K562 (cell line): ENCODE data around the gene ZNF331. TPM values are rescaled to one million over a fixed set of nuclear protein-coding genes. Genes with fewer than 3 reads are reported as not detected.

Experiments used
- ATAC-seq: fragments of 200-7000 bp; cut with Tn5 transposase; 3 replicates; pipeline ENCODE4 v1.9.1; 2020; ENCODE audit warnings: moderate library complexity
- BruUV-seq: library from RNA; stranded (reverse); fragments of 400-500 nt; replicated peaks from 2 replicates; lab custom pipeline; 2021; lab: Mats Ljungman, UMichigan
- CTCF ChIA-PET: fragments of 300-600 bp; formaldehyde crosslinking; extraction: SDS; loops from one replicate; lab custom pipeline; 2021; ENCODE audit warnings: low intra/inter-chr PET ratio; lab: Yijun Ruan, JAX
- POLR2A ChIA-PET: fragments of 300-600, 350-650 bp; sonication (Branson Sonifier 250); formaldehyde crosslinking; extraction: SDS; loops from one replicate; lab custom pipeline; 2021; ENCODE audit warnings: antibody characterized with exemption, inconsistent platforms; lab: Yijun Ruan, JAX
- DNase-seq, 4 experiments: peaks; one replicate each; pipeline versions ENCODE4 v3.0.0 to v3.0.0-alpha.2; 2011 to 2018; ENCODE audit warnings: low spot score in 3 of 4, mixed read lengths in 3 of 4; ENCODE audit errors: extremely low read depth in 1 of 4
- FAIRE-seq: peaks from 2 replicates; lab custom pipeline; 2011; peaks lifted over from hg19 to GRCh38; lab: Jason Lieb, UNC
- H2AFZ ChIP-seq: 2 replicates; pipeline ENCODE4 v1.6.0; 2011; ENCODE audit warnings: low read depth, low read length, control low read depth, inconsistent platforms
- H3K27ac ChIP-seq: fragments of 200-600 bp; 3 replicates; pipeline ENCODE4 v1.8.0; 2011; ENCODE audit warnings: low read depth, mild to moderate bottlenecking, control low read depth, inconsistent platforms, low read length, moderate library complexity, mixed read lengths; ENCODE audit errors: extremely low read depth
- H3K27me3 ChIP-seq, 2 experiments: fragments of 300-600 bp in 1 of 2; 2 replicates in 1 of 2; 3 replicates in 1 of 2; pipeline versions ENCODE4 v1.6.0 to v1.8.0; 2011; ENCODE audit warnings: inconsistent platforms in 2 of 2, low read length in 2 of 2, mild to moderate bottlenecking in 1 of 2, mixed read lengths in 1 of 2, moderate library complexity in 1 of 2; ENCODE audit not compliant: control insufficient read depth in 2 of 2, insufficient read depth in 2 of 2
- H3K36me3 ChIP-seq: fragments of 300-600 bp; 3 replicates; pipeline ENCODE4 v1.8.0; 2011; ENCODE audit warnings: mild to moderate bottlenecking, low read length, inconsistent platforms; ENCODE audit not compliant: control insufficient read depth, insufficient read depth
- H3K4me1 ChIP-seq, 2 experiments: fragments of 200-600 bp in 1 of 2; replicated peaks in 1 of 2; 2 replicates in 1 of 2; 3 replicates in 1 of 2; pipeline versions ENCODE4 v1.5.1 to v1.8.0; 2011; ENCODE audit warnings: inconsistent platforms in 2 of 2, low read length in 2 of 2, mild to moderate bottlenecking in 1 of 2, mixed read lengths in 1 of 2, moderate library complexity in 1 of 2; ENCODE audit not compliant: control insufficient read depth in 2 of 2, insufficient read depth in 2 of 2
- H3K4me2 ChIP-seq: 2 replicates; pipeline ENCODE4 v1.6.1; 2011; ENCODE audit warnings: low read length, control low read depth, inconsistent platforms, mixed read lengths; ENCODE audit not compliant: insufficient read depth
- H3K4me3 ChIP-seq: fragments of 200-600 bp; sonication (generic), shearing (Covaris generic); 2 replicates; pipeline ENCODE4 v1.5.1; 2016; ENCODE audit warnings: control low read depth, inconsistent platforms
- H3K79me2 ChIP-seq: fragments of 200-600 bp; 3 replicates; pipeline ENCODE4 v1.8.0; 2011; ENCODE audit warnings: low read length, inconsistent platforms; ENCODE audit not compliant: control insufficient read depth, insufficient read depth
- H3K9ac ChIP-seq, 2 experiments: 2 replicates each; pipeline versions ENCODE4 v1.6.0 to v1.6.1; 2011; ENCODE audit warnings: low read depth in 2 of 2, low read length in 2 of 2, control low read depth in 1 of 2, inconsistent platforms in 1 of 2, mild to moderate bottlenecking in 1 of 2, mixed read lengths in 1 of 2; ENCODE audit not compliant: insufficient read depth in 1 of 2
- H3K9me1 ChIP-seq: one replicate; pipeline ENCODE4 v1.6.0; 2011; ENCODE audit warnings: inconsistent platforms, mild to moderate bottlenecking, low read length, moderate library complexity; ENCODE audit not compliant: control insufficient read depth, insufficient read depth
- H3K9me3 ChIP-seq: replicated peaks from 2 replicates; pipeline ENCODE4 v1.5.1; 2011; ENCODE audit warnings: low read depth, low read length, inconsistent platforms; ENCODE audit not compliant: control insufficient read depth, insufficient read depth
- H4K20me1 ChIP-seq: replicated peaks from 2 replicates; pipeline ENCODE4 v1.6.1; 2011; ENCODE audit warnings: low read length, inconsistent platforms, mixed read lengths; ENCODE audit not compliant: control insufficient read depth, insufficient read depth
- CEBPB ChIP-seq: fragments of 450-650 bp; IDR thresholded peaks from 2 replicates; pipeline ENCODE4 v1.6.1; 2016; ENCODE audit warnings: missing genetic modification characterization, missing compliant biosample characterization
- GTF2B ChIP-seq: IDR thresholded peaks from 2 replicates; pipeline ENCODE4 v1.6.1; 2011; ENCODE audit not compliant: insufficient read length; ENCODE audit errors: extremely low read depth
- HDGF ChIP-seq: fragments of 450-650 bp; IDR thresholded peaks from 2 replicates; pipeline ENCODE4 v1.6.1; 2016
- ZFP30 ChIP-seq: fragments of 250-450 bp; sonication (Bioruptor Pico); IDR thresholded peaks from 2 replicates; pipeline ENCODE4 v1.8.0; 2022; ENCODE audit warnings: moderate library complexity, mild to moderate bottlenecking, inconsistent platforms, borderline replicate concordance
- WGBS: fragments of 100-300 bp; shearing (Covaris generic); methylation state at CpG from one replicate; pipeline ENCODE4 v1.1.6; 2016; ENCODE audit warnings: low coverage, mixed read lengths; ENCODE audit not compliant: insufficient coverage; ENCODE audit errors: missing lambda C conversion rate; 5-methylcytosine and 5-hydroxymethylcytosine counted together
- in situ Hi-C: fragments of 300-500 bp; cut with MboI; formaldehyde crosslinking; loops from 4 replicates; pipeline ENCODE4 v1.15.0; 2018; ENCODE audit warnings: inconsistent platforms, mixed read lengths
- intact Hi-C: fragments of 100-400 bp; cut with micrococcal nuclease; formaldehyde crosslinking; loops from 2 replicates; pipeline ENCODE4 v1.14.2; 2022
- polyA plus RNA-seq, 8 experiments: library from polyadenylated mRNA; depleted of rRNA in 4 of 8; stranded (reverse) in 5 of 8; unstranded in 3 of 8; fragments of >200 nt; fragmentation: Nextera tagmentation in 2 of 8; fragmentation: Illumina TruSeq in 1 of 8; extraction: Ambion mirVana in 2 of 8; extraction: Trizol in 1 of 8; gene quantifications; 2 replicates each; pipeline versions ENCODE4 v1.2.1 to v1.2.3, GENCODE V29; 2011 to 2014; ENCODE audit warnings: inconsistent platforms in 1 of 8, missing spikeins in 1 of 8
- total RNA-seq, 7 experiments: library from RNA; depleted of rRNA in 6 of 7; stranded (reverse); fragments of >200 nt in 6 of 7; fragmentation: Illumina TruSeq in 2 of 7; extraction: Trizol in 2 of 7; gene quantifications; 2 replicates each; pipeline versions ENCODE4 v1.2.1 to v1.2.3, GENCODE V29; 2011 to 2021; ENCODE audit warnings: low replicate concordance in 1 of 7
- TF ChIP-seq, protein P1 (sequence below), 2 experiments: fragments of 450-650 bp in 1 of 2; sonication (generic) in 1 of 2; formaldehyde crosslinking in 1 of 2; IDR thresholded peaks in 1 of 2; conservative IDR thresholded peaks in 1 of 2; 2 replicates each; pipeline versions ENCODE4 v1.6.1 to v1.8.1; 2016 to 2023; ENCODE audit warnings: mild to moderate bottlenecking in 2 of 2, moderate library complexity in 2 of 2, inconsistent platforms in 1 of 2, missing genetic modification reagents in 1 of 2

The ZNF331 gene
- total and polyA plus RNA-seq, 9 of the 15 experiments (the other 6 are each of a cell fraction or from before 2014, with no cell fraction given), result 0.23 to 2.7 (median 0.76) TPM

DNA sequence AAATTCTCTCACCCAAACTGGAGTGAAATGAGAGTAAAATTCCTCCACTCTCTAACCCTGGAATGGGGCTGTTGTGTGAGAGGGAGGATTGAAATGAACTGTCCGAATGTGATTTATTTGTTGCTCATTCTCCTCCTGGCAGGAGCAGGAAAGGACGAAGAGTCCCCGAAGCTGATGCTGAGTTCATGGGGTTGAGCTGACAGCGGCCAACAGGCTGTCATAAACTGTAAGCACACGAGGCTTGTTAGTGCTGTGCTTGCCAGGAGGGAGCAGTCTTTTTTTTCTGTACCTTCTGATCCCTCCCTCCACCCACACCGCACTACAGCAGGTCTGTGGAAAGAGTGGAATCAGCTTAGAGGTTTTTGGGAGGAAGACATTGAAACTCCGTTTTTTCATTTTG, 33.1 kb upstream of the ZNF331 start:
- H3K79me2 ChIP-seq, result no peaks in the 10 kb centered on the region
- no peak overlapping the region for H3K27ac ChIP-seq
- H2AFZ ChIP-seq, result no peak overlapping the region
- no peak overlapping the region for H3K4me2 ChIP-seq
- no peaks in the 10 kb centered on the region for H4K20me1 ChIP-seq
- POLR2A ChIA-PET, result interaction anchor here (0.6 kb wide), 1 partner anchor 462 kb away, joined by 3 read pairs; no protein-coding TSS in a partner anchor
- H3K27me3 ChIP-seq, result peaks cover 4 to 19% of the 10 kb centered on the region in 2 experiments; a peak in 3 of 5 replicates
- no peak overlapping the region for H3K4me3 ChIP-seq
- CTCF ChIA-PET, result no interaction called here
- intact Hi-C loops (no loop called here), in situ Hi-C loops (loop anchor here (5.0 kb wide), 1 partner anchor 83 kb away; no protein-coding TSS in a partner anchor)
- ATAC-seq, result no peak
- FAIRE-seq, result no peak
- no peaks in the 10 kb centered on the region for H3K9me1 ChIP-seq
- 2% methylated on average over 7 of the region's 7 CpGs for WGBS
- DNase-seq, result no peak
- TF ChIP-seq ZFP30 (CRISPR knock-in tag), result no peak
- no peak for TF ChIP-seq HDGF
- no peak for TF ChIP-seq GTF2B
- TF ChIP-seq, protein P1, sequence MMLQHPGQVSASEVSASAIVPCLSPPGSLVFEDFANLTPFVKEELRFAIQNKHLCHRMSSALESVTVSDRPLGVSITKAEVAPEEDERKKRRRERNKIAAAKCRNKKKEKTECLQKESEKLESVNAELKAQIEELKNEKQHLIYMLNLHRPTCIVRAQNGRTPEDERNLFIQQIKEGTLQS (IDR thresholded peaks at IDR 0.05), result no peak
- TF ChIP-seq, protein P1 (CRISPR knock-in tag; conservative IDR thresholded peaks at IDR 0.05), result no peak
- TF ChIP-seq CEBPB, result no peak
- H3K9ac ChIP-seq, result no peak overlapping the region
- no peaks in the 10 kb centered on the region for H3K9me3 ChIP-seq
- no peaks in the 10 kb centered on the region for H3K36me3 ChIP-seq
- no peaks in the 10 kb centered on the region for H3K4me1 ChIP-seq
- BruUV-seq, result no TSS peak
